ENCODE measurements around the gene LRRC23.
"Not testable (repeated sequence)": the region's sequence is repeated elsewhere in the genome, so short reads cannot be mapped to it uniquely, and the experiment has no call there.

Gene LRRC23

DNA sequence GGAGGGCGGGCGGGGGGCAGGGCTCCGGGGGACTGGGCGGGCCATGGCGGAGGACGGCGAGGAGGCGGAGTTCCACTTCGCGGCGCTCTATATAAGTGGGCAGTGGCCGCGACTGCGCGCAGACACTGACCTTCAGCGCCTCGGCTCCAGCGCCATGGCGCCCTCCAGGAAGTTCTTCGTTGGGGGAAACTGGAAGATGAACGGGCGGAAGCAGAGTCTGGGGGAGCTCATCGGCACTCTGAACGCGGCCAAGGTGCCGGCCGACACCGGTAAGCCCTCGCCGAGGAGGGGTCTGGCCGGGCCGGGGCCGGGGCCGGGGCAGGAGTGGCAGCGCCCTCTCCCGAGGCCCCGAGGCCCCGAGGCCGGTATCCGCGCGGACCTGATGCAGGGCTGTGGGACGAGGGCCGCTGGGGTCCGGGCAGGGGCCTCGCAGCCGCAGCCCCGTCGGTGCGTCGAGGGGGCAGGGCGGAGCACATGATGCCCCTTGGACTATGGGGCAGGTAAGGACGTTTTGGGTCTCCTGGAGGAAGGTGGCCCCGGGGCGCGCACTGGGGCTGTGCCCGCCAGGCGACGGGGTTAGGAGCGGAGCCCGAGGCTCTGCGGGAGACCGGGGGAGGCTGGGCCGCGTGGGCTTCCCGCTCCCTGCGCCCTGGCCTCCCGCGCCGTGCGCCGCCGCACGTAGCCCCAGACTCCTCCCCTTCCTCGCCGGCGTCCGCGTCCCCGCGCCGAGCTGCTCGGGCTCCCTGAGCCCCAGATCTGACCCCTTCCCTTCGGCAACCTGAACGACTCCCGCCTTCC is 37.0 kb upstream of the LRRC23 start, which contains the start of gene TPI1:
TSS of gene TPI1 (plus strand) at position 119 of the 798 bp plus-strand sequence. CDS start at position 155, 36 bp downstream.
- H3K36me3 ChIP-seq (ENCODE audit: control insufficient read depth, low read depth, low read length): peaks cover 45% of the 10 kb centered on the region
- H3K9me3 ChIP-seq (ENCODE audit: control insufficient read depth, low read depth, low read length): no peaks in the 10 kb centered on the region
- H3K9ac ChIP-seq (ENCODE audit: low read length): peak within 1 kb of the TSS; percentile 90
- H3K27ac ChIP-seq (ENCODE audit: low read length): peak within 1 kb of the TSS; percentile 65
- no peaks in the 10 kb centered on the region for H3K27me3 ChIP-seq (ENCODE audit: control insufficient read depth, insufficient read depth, low read length)
- H3K4me1 ChIP-seq (ENCODE audit: control insufficient read depth, low read depth, low read length): peaks cover 18% of the 10 kb centered on the region
- peak within 1 kb of the TSS; percentile 73 for H3K4me3 ChIP-seq (ENCODE audit: low read length)

DNA sequence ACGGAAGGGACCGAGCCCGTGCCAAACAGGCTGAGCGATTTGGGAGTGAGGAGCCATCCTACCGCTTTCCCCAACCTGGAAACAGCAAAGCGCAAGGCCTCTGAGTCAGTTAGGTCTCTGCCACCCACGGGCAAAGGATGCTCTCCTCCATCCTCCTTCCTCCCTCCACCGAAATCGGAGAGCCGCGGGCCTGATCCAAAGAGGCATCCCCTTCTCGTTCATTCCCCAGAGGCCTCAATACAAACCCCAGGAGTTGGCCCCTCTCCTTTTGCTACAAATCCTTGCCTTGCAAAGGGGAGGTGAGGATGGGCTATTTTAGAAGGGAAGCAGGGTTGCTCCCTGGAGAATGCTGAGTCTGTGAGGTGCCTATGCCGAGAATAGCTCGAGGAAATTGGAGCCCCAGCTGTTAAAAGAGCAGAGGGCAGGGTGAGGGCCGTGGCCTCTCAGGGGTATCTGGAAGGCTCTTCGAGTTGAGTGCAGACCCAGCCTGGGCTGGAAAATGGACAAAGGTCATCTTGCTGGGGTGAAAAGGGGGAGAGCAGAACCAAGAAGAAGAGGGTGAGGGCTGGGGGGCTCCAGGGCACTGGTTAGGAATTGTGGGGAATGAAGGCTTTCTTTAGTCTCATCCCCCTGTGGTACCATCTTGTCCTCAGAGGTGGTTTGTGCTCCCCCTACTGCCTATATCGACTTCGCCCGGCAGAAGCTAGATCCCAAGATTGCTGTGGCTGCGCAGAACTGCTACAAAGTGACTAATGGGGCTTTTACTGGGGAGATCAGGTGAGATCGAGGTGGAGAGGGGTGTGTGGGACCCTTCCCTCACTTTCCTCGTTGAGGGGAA is 36.2 kb upstream of the LRRC23 start:
- Histone ChIP-seq H3K27me3 (ENCODE audit: control insufficient read depth, insufficient read depth, low read length) (no peaks in the 10 kb centered on the region), H3K4me1 (ENCODE audit: control insufficient read depth, low read depth, low read length) (peaks cover 18% of the 10 kb centered on the region), H3K9me3 (ENCODE audit: control insufficient read depth, low read depth, low read length) (no peaks in the 10 kb centered on the region), H3K36me3 (ENCODE audit: control insufficient read depth, low read depth, low read length) (peaks cover 38% of the 10 kb centered on the region), H3K27ac (ENCODE audit: low read length) (no peak overlapping the region), H3K9ac (ENCODE audit: low read length) (peak overlapping the region; percentile 90), H3K4me3 (ENCODE audit: low read length) (peak overlapping the region; percentile 73)

DNA sequence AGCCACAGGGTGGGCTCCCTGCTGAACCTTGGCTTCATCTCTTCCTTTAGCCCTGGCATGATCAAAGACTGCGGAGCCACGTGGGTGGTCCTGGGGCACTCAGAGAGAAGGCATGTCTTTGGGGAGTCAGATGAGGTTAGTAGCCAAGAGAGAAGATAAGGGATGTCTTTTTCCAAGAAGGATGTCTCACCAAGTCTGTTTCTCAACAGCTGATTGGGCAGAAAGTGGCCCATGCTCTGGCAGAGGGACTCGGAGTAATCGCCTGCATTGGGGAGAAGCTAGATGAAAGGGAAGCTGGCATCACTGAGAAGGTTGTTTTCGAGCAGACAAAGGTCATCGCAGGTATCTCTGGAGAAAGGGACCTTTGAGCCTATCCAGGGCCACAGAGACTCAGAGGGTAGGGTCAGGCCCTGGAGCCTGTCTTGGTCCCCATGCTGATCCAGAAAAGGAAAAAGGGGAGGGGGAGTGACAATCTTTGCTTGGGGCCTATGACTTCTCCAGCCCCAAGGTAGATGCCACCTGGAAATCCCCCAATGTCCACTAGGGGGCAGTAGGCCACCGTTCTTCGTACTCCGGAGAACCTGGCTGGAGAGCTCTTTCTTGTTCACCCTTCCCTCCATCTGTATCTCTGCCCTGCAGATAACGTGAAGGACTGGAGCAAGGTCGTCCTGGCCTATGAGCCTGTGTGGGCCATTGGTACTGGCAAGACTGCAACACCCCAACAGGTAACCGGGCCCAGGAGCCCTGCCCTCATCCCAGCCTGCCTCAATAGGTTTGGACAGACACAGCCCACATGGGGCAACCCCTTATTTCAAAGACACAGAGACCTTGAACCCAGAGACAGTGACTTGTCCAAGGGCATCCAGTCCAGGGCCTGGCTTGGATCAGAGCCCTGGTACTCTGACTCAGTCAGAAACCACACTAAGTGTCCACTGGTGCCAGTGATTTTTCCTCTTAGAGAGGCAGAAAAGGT is 35.3 kb upstream of the LRRC23 start:
- no peaks in the 10 kb centered on the region for H3K27me3 ChIP-seq (ENCODE audit: control insufficient read depth, insufficient read depth, low read length)
- H3K27ac ChIP-seq (ENCODE audit: low read length): no peak overlapping the region
- H3K4me3 ChIP-seq (ENCODE audit: low read length): peak overlapping the region; percentile 73
- H3K9ac ChIP-seq (ENCODE audit: low read length): no peak overlapping the region
- peaks cover 22% of the 10 kb centered on the region for H3K4me1 ChIP-seq (ENCODE audit: control insufficient read depth, low read depth, low read length)
- H3K36me3 ChIP-seq (ENCODE audit: control insufficient read depth, low read depth, low read length): peaks cover 32% of the 10 kb centered on the region
- no peaks in the 10 kb centered on the region for H3K9me3 ChIP-seq (ENCODE audit: control insufficient read depth, low read depth, low read length)

DNA sequence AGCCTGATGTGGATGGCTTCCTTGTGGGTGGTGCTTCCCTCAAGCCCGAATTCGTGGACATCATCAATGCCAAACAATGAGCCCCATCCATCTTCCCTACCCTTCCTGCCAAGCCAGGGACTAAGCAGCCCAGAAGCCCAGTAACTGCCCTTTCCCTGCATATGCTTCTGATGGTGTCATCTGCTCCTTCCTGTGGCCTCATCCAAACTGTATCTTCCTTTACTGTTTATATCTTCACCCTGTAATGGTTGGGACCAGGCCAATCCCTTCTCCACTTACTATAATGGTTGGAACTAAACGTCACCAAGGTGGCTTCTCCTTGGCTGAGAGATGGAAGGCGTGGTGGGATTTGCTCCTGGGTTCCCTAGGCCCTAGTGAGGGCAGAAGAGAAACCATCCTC is 34.3 kb upstream of the LRRC23 start:
- peaks cover 25% of the 10 kb centered on the region for H3K36me3 ChIP-seq (ENCODE audit: control insufficient read depth, low read depth, low read length)
- not testable (repeated sequence) for H3K4me3 ChIP-seq (ENCODE audit: low read length); H3K27ac ChIP-seq (ENCODE audit: low read length); H3K27me3 ChIP-seq (ENCODE audit: control insufficient read depth, insufficient read depth, low read length); H3K9me3 ChIP-seq (ENCODE audit: control insufficient read depth, low read depth, low read length); H3K9ac ChIP-seq (ENCODE audit: low read length)
- H3K4me1 ChIP-seq (ENCODE audit: control insufficient read depth, low read depth, low read length): peaks cover 22% of the 10 kb centered on the region

DNA sequence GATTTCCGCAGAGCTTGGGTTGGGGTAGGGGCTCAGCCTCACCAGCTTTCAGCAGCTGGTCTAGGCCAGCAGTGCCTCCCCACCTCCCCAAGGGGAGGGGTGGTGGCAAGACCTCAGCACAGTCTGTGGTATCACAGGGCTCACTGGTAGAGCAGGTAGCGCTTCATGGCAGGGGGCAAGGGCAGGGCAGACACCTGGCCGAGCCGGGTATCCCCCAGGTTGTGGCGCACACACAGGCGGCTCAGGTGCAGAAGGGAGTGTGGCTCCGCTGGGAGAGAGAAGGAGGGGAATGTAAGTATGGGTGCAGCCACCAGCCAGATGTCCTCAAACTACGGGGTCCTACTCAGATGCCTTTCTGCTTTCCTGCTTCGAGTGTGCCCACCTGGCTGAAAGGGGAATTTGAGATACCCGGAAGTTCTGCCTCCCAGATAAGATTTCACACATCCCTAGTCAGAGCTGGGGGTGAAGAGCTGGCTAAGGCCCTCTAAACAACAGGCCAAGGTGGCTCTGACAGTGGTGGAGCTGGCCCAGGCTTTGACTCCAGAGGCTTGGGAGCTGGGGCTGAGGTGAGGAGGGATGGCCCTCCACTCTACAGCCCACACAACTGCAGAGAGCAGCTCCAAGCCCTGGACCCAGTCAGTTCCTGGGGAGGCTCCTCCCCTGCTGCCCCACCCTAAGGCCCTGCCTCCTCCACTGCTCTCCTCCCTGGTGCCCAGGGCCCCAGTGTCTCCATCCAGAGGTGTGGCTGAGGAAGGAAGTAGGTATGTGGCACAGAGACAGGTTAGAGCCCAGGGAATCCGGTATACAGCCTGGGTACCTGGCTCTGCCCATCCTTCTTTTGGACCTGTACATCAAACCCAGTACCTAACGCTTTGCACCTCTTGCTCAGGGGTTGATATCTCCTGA is 33.3 kb upstream of the LRRC23 start:
- no peak overlapping the region for H3K9ac ChIP-seq (ENCODE audit: low read length)

DNA sequence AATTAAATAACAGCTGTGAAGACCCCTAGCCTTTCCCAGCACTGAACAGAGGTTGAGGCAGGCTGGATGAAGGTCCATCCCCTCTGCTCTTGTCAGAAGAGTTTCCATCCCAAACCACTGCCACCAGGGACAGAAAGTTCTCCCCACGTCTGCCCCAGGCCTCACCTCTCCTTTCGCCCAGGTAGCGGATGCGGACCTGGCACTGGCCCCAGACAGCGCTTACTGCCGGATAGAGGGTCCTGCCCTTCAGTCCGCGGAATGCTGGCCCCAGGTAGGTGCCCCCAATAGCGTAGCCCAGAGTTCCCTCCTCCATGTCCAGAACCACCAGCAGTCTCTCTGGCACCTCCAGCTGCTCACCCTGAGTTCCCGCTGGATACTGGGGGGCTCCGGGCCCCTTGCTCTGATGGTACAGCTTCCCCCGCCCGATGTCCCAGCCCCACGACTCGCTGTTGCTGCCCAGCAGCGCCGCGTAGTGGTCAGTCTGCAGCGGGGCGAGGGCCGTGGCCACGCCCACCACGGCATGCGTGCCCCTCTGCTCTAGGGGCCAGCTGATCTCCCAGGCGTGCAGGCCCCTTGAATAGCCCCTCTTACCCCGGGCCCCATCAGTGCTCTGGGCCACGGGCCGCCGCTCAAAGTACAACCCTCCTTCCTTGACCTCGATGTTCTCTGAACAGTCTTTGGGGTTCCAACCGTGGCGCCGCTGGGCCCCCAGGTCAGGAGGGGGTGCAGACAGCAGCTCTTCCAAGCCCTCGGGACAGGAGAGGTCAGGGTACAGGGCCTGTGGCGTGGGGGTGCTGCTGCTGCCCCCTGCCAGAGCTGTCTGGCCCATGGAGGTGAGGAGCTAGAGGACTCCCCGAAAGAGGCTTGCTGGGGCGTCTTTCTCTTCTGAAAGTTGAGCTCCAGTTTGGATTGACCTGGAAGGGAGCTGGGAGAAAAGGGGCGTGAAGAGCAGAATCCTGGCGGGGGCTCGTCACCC is 32.3 kb upstream of the LRRC23 start:
- peaks cover 19% of the 10 kb centered on the region for H3K36me3 ChIP-seq (ENCODE audit: control insufficient read depth, low read depth, low read length)
- H3K4me1 ChIP-seq (ENCODE audit: control insufficient read depth, low read depth, low read length): peaks cover 7% of the 10 kb centered on the region

More for the DNA sequence above, 33.3 kb upstream of the LRRC23 start:
- Histone ChIP-seq H3K27ac (ENCODE audit: low read length) (no peak overlapping the region), H3K4me3 (ENCODE audit: low read length) (peak overlapping the region; percentile 83), H3K36me3 (ENCODE audit: control insufficient read depth, low read depth, low read length) (peaks cover 19% of the 10 kb centered on the region), H3K27me3 (ENCODE audit: control insufficient read depth, insufficient read depth, low read length) (no peaks in the 10 kb centered on the region), H3K9me3 (ENCODE audit: control insufficient read depth, low read depth, low read length) (no peaks in the 10 kb centered on the region), H3K4me1 (ENCODE audit: control insufficient read depth, low read depth, low read length) (peaks cover 13% of the 10 kb centered on the region)

DNA sequence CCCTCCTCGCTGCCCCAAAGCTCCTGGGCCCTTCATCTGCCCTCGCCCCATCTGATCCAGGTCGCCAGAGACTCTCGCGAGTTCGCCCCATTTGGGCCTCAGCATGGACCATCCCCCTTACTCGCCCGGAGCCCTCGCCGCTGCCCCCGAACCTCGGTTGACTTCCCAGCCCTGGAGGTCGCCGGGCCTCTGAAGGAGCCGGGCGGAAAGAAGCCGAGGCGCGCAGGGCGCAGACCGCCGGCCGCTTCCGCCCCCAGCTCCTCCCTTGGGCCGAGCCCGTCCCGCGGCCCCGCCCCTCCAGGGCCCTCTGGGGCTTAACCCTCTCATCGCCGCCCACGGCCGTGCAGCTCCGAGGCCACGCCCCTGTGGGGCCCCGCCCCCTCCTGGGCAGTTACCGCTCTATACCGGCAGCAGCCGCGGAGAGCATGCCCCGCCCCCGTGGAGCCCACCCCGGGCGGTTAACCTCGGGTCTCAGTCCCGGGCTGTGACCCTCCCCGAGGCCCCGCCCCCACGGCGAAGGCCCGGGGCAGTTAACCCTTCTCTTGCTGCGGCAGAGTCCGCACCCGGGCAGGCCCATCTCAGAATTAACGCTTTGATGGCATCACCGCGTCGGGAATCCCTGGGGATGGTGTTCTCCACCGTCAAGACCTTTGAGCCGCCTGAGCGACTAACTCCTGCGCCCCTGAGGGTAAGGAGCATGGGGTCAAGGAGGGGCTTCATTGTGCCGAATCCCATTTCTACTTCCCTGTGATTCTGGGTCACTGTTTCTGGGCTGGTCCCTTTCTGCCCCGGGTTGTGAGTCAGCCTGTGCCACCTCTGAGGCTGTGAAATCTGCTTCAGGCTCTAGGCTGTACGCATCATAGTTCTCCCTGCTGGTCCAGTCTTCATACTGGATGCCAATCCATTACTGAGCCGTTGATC is 31.3 kb upstream of the LRRC23 start, which contains the start of gene SPSB2:
TSS of gene SPSB2 (minus strand) at position 210 of the 921 bp plus-strand sequence. CDS start 402 bp downstream, outside the sequence.
- Histone ChIP-seq H3K9me3 (ENCODE audit: control insufficient read depth, low read depth, low read length) (no peaks in the 10 kb centered on the region), H3K36me3 (ENCODE audit: control insufficient read depth, low read depth, low read length) (peaks cover 19% of the 10 kb centered on the region), H3K4me1 (ENCODE audit: control insufficient read depth, low read depth, low read length) (peaks cover 7% of the 10 kb centered on the region), H3K27me3 (ENCODE audit: control insufficient read depth, insufficient read depth, low read length) (no peaks in the 10 kb centered on the region), H3K4me3 (ENCODE audit: low read length) (peak within 1 kb of the TSS; percentile 83), H3K27ac (ENCODE audit: low read length) (peak within 1 kb of the TSS; percentile 41), H3K9ac (ENCODE audit: low read length) (peak within 1 kb of the TSS; percentile 62)

More for the DNA sequence above, 32.3 kb upstream of the LRRC23 start:
- H3K27ac ChIP-seq (ENCODE audit: low read length): no peak overlapping the region
- H3K27me3 ChIP-seq (ENCODE audit: control insufficient read depth, insufficient read depth, low read length): no peaks in the 10 kb centered on the region
- H3K9me3 ChIP-seq (ENCODE audit: control insufficient read depth, low read depth, low read length): no peaks in the 10 kb centered on the region
- H3K4me3 ChIP-seq (ENCODE audit: low read length): peak overlapping the region; percentile 83
- peak overlapping the region; percentile 55 for H3K9ac ChIP-seq (ENCODE audit: low read length)

DNA sequence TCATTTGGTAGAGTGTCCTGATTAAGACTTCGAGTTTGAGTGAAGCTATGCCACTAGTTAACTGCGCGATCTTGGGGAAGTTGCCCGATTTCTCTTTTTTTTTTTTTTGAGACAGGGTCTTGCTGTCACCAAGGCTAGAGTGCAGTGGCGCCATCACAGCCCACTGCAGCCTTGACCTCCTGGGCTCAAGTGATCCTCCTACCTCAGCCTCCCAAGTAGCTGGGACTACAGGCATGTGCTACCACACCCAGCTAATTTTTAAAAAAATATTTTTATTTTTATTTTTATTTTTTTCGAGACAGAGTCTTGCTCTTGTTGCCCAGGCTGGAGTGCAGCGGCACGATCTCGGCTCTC is 30.6 kb upstream of the LRRC23 start:
- H3K4me3 ChIP-seq (ENCODE audit: low read length): peak overlapping the region; percentile 80
- peaks cover 19% of the 10 kb centered on the region for H3K36me3 ChIP-seq (ENCODE audit: control insufficient read depth, low read depth, low read length)
- not testable (repeated sequence) for H3K4me1 ChIP-seq (ENCODE audit: control insufficient read depth, low read depth, low read length); H3K27me3 ChIP-seq (ENCODE audit: control insufficient read depth, insufficient read depth, low read length); H3K9me3 ChIP-seq (ENCODE audit: control insufficient read depth, low read depth, low read length)
- H3K27ac ChIP-seq (ENCODE audit: low read length): peak overlapping the region; percentile 41
- H3K9ac ChIP-seq (ENCODE audit: low read length): peak overlapping the region; percentile 62

DNA sequence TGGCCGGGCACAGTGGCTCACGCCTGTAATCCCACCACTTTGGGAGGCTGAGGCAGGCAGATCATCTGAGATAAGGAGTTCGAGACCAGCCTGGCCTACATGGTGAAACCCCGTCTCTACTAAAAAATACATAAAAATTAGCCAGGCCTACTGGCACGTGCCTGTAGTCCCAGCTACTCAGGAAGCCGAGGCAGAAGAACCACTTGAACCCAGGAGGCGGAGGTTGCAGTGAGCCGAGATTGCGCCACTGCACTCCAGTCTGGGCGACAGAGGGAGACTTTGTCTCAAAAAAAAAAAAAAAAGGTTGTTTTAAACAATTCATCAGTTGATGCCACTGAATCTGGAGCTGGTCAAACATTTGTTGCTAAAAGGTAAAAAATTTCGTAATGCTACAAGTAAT is 24.8 kb upstream of the LRRC23 start:
- H3K27me3 ChIP-seq (ENCODE audit: control insufficient read depth, insufficient read depth, low read length); H3K4me3 ChIP-seq (ENCODE audit: low read length); H3K36me3 ChIP-seq (ENCODE audit: control insufficient read depth, low read depth, low read length); H3K9ac ChIP-seq (ENCODE audit: low read length); H3K4me1 ChIP-seq (ENCODE audit: control insufficient read depth, low read depth, low read length); H3K9me3 ChIP-seq (ENCODE audit: control insufficient read depth, low read depth, low read length); H3K27ac ChIP-seq (ENCODE audit: low read length): not testable (repeated sequence)
